ENCODE measurements around the gene KREMEN1. TPM values are rescaled to one million over a fixed set of nuclear protein-coding genes. Genes with fewer than 3 reads are reported as not detected.

The KREMEN1 gene
- total and polyA plus RNA-seq, 10 of the 15 experiments (the other 5 are each of a cell fraction or from before 2014, with no cell fraction given) = 0.10 to 2.5 (median 0.20) TPM; not detected in 1

DNA sequence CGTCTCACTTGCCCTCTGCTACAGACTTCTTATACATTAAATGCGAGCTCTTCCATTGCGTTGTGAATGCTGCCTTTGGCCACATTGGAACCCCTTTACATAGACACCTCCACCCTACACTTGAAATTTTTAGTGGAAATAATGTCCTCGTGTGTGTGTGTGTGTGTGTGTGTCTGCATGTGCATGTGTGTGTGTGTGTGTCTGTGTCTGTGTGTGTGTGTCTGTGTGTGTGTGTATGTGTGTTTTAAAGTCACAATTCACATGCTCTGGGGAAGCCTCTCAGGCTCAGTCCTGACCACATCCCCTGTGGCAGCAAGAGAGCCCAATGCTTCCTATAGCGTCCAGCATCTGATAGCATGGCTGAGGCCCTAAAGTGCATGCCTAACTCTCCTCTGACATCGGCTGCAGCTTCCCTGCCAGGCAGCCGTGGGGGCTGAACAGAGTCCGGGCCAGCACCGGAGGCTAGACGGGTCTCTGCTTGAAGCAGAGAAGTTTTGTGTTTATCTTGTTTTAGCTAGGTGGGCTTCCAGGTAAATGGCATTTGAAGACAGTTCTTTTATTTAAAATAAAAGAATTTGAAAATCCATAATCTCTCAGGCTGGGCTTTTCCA is 68.3 kb downstream of the KREMEN1 start:
- WGBS (ENCODE audit: insufficient coverage, insufficient replicate concordance, low lambda C conversion rate, missing lambda C conversion rate) = 53% methylated on average over 10 of the region's 10 CpGs
- no peaks in the 10 kb centered on the region; a peak in 1 of 4 replicates for H3K27me3 ChIP-seq (replicated peaks in 1 of 2; ENCODE audit: control insufficient read depth in 2 of 2, insufficient read depth in 2 of 2, low read length in 1 of 2)
- DNase-seq (ENCODE audit: low read depth, low spot score) (no peak), ATAC-seq (no peak), FAIRE-seq (no peak)
- H3K79me2 ChIP-seq (ENCODE audit: control insufficient read depth, insufficient read depth, low read length) = no peaks in the 10 kb centered on the region
- no peaks in the 10 kb centered on the region for H3K9me3 ChIP-seq (replicated peaks; ENCODE audit: control insufficient read depth, insufficient read depth, low read length)
- intact Hi-C loops (cut with micrococcal nuclease; ENCODE audit: unreplicated experiment) (no loop called here), in situ Hi-C loops (cut with MboI) (no loop called here)
- H3K4me3 ChIP-seq = no peak overlapping the region
- SMC1A ChIA-PET (ENCODE audit: uncharacterized antibody, unreplicated experiment) = interaction anchor here (0.6 to 1.7 kb wide), 3 partner anchors 13 to 100 kb away, joined by 4 to 6 read pairs (median 4); no protein-coding TSS in a partner anchor
- RAD21 ChIA-PET (ENCODE audit: unreplicated experiment) = interaction anchor here (1.4 kb wide), 1 partner anchor 13 kb away, joined by 6 read pairs; no protein-coding TSS in a partner anchor
- no peak overlapping the region for H3K27ac ChIP-seq (ENCODE audit: control insufficient read depth, insufficient read depth)
- BruUV-seq (replicated peaks) = no TSS peak
- no peak for TF ChIP-seq ZNF384 (IDR thresholded peaks at IDR 0.05; ENCODE audit: borderline replicate concordance, low read depth, low read length)
- H3K36me3 ChIP-seq (ENCODE audit: control insufficient read depth in 2 of 2, insufficient read depth in 2 of 2, low read length in 1 of 2) = no peaks in the 10 kb centered on the region
- CTCF ChIA-PET = interaction anchor here (0.5 to 2.5 kb wide), 7 partner anchors 13 to 541 kb away, joined by 3 to 12 read pairs (median 3); no protein-coding TSS in a partner anchor
- no peak overlapping the region for H3K9ac ChIP-seq (ENCODE audit: control insufficient read depth, insufficient read depth, low read length)
- POLR2A ChIA-PET = no interaction called here
- no peak overlapping the region for H3K4me2 ChIP-seq (ENCODE audit: control insufficient read depth, insufficient read depth)
- H3K4me1 ChIP-seq (ENCODE audit: control insufficient read depth, insufficient read depth, low read length) = no peaks in the 10 kb centered on the region
- H2AFZ ChIP-seq (ENCODE audit: control insufficient read depth, low read depth, low read length) = no peak overlapping the region
- no peaks in the 10 kb centered on the region for H4K20me1 ChIP-seq (ENCODE audit: control insufficient read depth, insufficient read depth)

DNA sequence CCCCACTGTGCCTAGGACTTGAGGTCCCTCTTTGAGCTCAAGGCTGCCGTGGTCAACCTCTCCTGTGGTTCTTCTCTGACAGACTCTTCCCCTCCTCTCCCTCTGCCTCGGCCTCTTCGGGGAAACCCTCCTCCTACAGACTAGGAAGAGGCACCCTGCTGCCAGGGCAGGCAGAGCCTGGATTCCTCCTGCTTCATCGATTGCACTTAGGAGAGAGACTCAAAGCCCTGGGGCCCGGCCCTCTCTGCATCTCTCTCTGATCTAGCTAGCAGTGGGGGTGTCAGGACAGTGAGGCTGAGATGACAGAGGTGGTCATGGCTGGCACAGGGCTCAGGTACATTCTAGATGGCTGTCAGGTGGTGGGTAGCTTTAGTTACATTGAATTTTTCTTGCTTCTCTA is 69.3 kb downstream of the KREMEN1 start:
- H3K4me3 ChIP-seq = no peak overlapping the region
- no peak overlapping the region for H2AFZ ChIP-seq (ENCODE audit: control insufficient read depth, low read depth, low read length)
- in situ Hi-C loops (cut with MboI) = no loop called here

More for the DNA sequence above, 69.3 kb downstream of the KREMEN1 start:
- Histone ChIP-seq H4K20me1 (ENCODE audit: control insufficient read depth, insufficient read depth) (no peaks in the 10 kb centered on the region), H3K27me3 (replicated peaks in 1 of 2; ENCODE audit: control insufficient read depth in 2 of 2, insufficient read depth in 2 of 2, low read length in 1 of 2) (no peaks in the 10 kb centered on the region; a peak in 1 of 4 replicates), H3K79me2 (ENCODE audit: control insufficient read depth, insufficient read depth, low read length) (no peaks in the 10 kb centered on the region), H3K9ac (ENCODE audit: control insufficient read depth, insufficient read depth, low read length) (no peak overlapping the region), H3K27ac (ENCODE audit: control insufficient read depth, insufficient read depth) (no peak overlapping the region), H3K4me1 (ENCODE audit: control insufficient read depth, insufficient read depth, low read length) (no peaks in the 10 kb centered on the region), H3K9me3 (replicated peaks; ENCODE audit: control insufficient read depth, insufficient read depth, low read length) (no peaks in the 10 kb centered on the region), H3K4me2 (ENCODE audit: control insufficient read depth, insufficient read depth) (no peak overlapping the region), H3K36me3 (ENCODE audit: control insufficient read depth in 2 of 2, insufficient read depth in 2 of 2, low read length in 1 of 2) (no peaks in the 10 kb centered on the region)
- ChIA-PET CTCF (interaction anchor here (1.0 to 1.7 kb wide), 3 partner anchors 12 to 542 kb away, joined by 3 to 13 read pairs (median 4); no protein-coding TSS in a partner anchor), RAD21 (ENCODE audit: unreplicated experiment) (interaction anchor here (2.2 kb wide), 1 partner anchor 103 kb away, joined by 5 read pairs; no protein-coding TSS in a partner anchor), POLR2A (interaction anchor here (1.2 kb wide), 1 partner anchor 54 kb away, joined by 3 read pairs; no protein-coding TSS in a partner anchor), SMC1A (ENCODE audit: uncharacterized antibody, unreplicated experiment) (interaction anchor here (0.6 to 1.7 kb wide), 3 partner anchors 10 to 89 kb away, joined by 4 to 6 read pairs (median 4); no protein-coding TSS in a partner anchor)
- intact Hi-C loops (cut with micrococcal nuclease; ENCODE audit: unreplicated experiment) = no loop called here
- FAIRE-seq = no peak
- 0% methylated on average over 5 of the region's 5 CpGs for WGBS (ENCODE audit: insufficient coverage, insufficient replicate concordance, low lambda C conversion rate, missing lambda C conversion rate)
- BruUV-seq (replicated peaks) = no TSS peak
- no peak for DNase-seq (ENCODE audit: low read depth, low spot score)
- ATAC-seq = no peak
- TF ChIP-seq WRNIP1 (IDR thresholded peaks at IDR 0.05; ENCODE audit: borderline replicate concordance, low read depth, low read length) (no peak), ZNF274 (IDR thresholded peaks at IDR 0.05; ENCODE audit: insufficient read depth, insufficient read length) (no peak), ESRRA (IDR thresholded peaks at IDR 0.05; ENCODE audit: low read length) (no peak), RELA (IDR thresholded peaks at IDR 0.05; ENCODE audit: borderline replicate concordance, partially characterized antibody) (no peak), BHLHE40 (IDR thresholded peaks at IDR 0.05; ENCODE audit: borderline replicate concordance in 1 of 2, low read depth in 2 of 2, low read length in 1 of 2) (no peak), JUND (IDR thresholded peaks at IDR 0.05; ENCODE audit: low read depth, low read length) (no peak), JUNB (IDR thresholded peaks at IDR 0.05) (no peak), EGR1 (IDR thresholded peaks at IDR 0.05; ENCODE audit: borderline replicate concordance in 1 of 2, low read depth in 2 of 2, low read length in 2 of 2) (no peak), USF1 (IDR thresholded peaks at IDR 0.05; ENCODE audit: borderline replicate concordance, extremely low read length, insufficient read depth, low read depth, low read length) (no peak), HDAC2 (IDR thresholded peaks at IDR 0.05) (no peak), MTA2 (IDR thresholded peaks at IDR 0.05; ENCODE audit: low read depth) (no peak), CHD4 (IDR thresholded peaks at IDR 0.05) (no peak), ZNF24 (IDR thresholded peaks at IDR 0.05) (no peak), BCL11A (IDR thresholded peaks at IDR 0.05; ENCODE audit: low read depth, low read length) (no peak)
